OCI-LY1 (cell line): ENCODE results near the gene TTC28.

Experiments
- EZH2 ChIP-seq: fragments of 200-600 bp; sonication (generic), shearing (Covaris generic); IDR thresholded peaks from 2 replicates; pipeline ENCODE4 v1.8.0; 2017; ENCODE audit warnings: borderline replicate concordance, mixed run types, mild to moderate bottlenecking, antibody characterized with exemption, low read length, moderate library complexity, mixed read lengths
- TF ChIP-seq, protein P1 (sequence below): fragments of 200-600 bp; sonication (generic), shearing (Covaris generic); IDR thresholded peaks from 2 replicates; pipeline ENCODE4 v1.5.1; 2017; ENCODE audit warnings: mild to moderate bottlenecking, antibody characterized with exemption, low read length, moderate library complexity, mixed read lengths

DNA sequence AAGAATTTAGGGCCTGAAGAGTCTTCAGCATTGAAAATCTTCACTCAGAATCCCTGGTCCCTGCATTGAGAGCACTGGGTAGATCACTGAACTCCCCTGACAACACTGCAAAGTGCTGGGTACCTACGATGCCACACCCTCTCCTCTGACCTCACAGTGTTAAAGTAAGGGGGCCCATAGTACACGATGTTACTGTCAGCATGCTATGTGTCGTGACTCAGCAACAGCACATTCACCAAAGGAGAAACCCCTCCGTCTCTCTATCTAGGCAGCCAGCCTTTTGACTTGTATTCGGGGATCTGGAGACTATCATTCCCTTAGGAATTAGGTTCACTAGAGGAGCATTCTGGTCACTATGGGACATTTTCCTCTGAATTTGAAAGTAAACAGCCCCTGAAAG is 693.2 kb downstream of the TTC28 start:
- TF ChIP-seq, protein P1, sequence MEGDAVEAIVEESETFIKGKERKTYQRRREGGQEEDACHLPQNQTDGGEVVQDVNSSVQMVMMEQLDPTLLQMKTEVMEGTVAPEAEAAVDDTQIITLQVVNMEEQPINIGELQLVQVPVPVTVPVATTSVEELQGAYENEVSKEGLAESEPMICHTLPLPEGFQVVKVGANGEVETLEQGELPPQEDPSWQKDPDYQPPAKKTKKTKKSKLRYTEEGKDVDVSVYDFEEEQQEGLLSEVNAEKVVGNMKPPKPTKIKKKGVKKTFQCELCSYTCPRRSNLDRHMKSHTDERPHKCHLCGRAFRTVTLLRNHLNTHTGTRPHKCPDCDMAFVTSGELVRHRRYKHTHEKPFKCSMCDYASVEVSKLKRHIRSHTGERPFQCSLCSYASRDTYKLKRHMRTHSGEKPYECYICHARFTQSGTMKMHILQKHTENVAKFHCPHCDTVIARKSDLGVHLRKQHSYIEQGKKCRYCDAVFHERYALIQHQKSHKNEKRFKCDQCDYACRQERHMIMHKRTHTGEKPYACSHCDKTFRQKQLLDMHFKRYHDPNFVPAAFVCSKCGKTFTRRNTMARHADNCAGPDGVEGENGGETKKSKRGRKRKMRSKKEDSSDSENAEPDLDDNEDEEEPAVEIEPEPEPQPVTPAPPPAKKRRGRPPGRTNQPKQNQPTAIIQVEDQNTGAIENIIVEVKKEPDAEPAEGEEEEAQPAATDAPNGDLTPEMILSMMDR, result no peak
- no peak for TF ChIP-seq EZH2
